ENCODE data around the gene C19orf47. TPM values are rescaled to one million over a fixed set of nuclear protein-coding genes. Genes with fewer than 3 reads are reported as not detected.

C19orf47 gene
- polyA plus RNA-seq, 1 donor from 2014 or later = 8.8 TPM

DNA sequence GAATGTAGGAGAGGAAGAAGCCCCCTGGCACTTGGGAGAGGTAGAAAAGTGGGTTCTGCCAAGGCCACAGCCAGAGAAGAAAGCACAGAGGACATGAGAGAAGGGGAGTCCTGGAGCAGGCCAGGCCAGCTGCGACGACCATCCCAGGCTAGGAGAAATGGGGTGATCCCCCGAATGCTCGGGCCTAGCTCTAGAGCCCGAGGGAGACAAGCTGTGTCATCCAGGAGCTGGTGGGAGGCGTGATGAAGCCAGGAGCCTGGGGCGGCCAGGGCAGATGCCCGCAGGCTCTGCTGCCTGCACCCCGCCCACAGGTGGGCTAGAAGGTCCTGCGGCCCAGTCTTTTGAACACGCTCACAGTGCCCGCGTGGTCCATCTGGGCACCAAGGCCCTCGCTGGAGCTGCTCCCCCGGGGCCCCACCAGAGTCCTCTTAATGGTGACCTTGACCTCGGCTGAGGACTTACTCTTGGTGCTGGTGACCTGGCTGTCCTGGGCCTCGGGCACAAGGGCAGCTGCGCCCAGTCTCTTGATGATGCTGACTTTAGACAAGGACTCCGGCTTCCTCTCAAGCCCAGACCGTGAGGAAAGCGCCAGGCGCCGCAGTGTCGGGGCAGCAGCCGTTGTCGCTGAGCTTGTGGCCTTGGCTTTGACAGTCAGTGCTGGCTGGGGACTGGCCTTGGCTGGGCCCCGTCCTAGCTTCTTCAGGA lies 26.5 kb downstream of the C19orf47 start:
- Mint-ChIP-seq H3K4me1 (peaks cover 0 to 2% (median 0%) of the 10 kb centered on the region in 3 donors), H3K9me3 (no peaks in the 10 kb centered on the region), H3K27ac (no peak overlapping the region), H3K4me3 (no peak overlapping the region), H3K36me3 (peaks cover 17% of the 10 kb centered on the region), H3K27me3 (no peaks in the 10 kb centered on the region)

DNA sequence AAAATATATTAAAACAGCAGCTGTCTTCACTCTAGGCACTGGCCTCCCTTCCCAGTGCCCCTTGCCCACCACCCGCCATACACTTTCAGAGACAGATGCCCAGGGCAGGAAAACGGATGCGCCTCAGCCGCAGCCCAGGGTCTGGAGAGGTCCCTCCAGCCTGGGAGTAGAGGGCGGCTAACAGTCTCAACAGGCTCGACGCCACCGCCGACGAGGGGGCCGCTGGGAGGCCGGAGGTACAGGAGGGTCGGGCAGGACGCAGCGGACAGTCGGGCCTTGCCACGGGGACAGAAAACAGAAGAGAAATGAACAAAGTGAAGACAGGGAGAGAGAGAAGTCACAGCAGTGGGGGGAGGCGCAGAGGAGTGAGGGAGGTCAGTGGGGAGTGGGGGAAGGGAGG lies 27.1 kb downstream of the C19orf47 start:
- no peaks in the 10 kb centered on the region for H3K9me3 Mint-ChIP-seq
- no peak overlapping the region for H3K4me3 Mint-ChIP-seq
- peaks cover 0 to 2% (median 0%) of the 10 kb centered on the region in 3 donors for H3K4me1 Mint-ChIP-seq
- H3K27me3 Mint-ChIP-seq = no peaks in the 10 kb centered on the region
- no peak overlapping the region for H3K27ac Mint-ChIP-seq
- H3K36me3 Mint-ChIP-seq = peaks cover 17% of the 10 kb centered on the region

DNA sequence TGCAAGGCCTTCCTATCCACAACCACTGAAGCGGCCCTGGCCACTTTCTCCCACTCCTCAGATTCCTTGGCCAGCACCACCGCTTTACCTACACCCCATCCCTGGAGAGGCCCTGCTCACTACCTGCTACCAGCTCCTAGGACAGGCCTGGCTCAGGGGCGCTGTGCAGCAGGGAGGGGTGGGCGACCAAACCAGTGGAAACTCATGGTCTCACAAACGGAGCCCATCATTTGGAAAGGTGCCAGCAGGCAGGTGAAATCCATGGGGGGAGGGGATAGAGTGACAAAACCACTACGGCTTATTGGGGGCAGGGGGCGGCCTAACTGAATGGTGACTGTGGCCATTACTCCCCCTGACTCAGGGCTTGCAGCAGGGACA lies 27.6 kb downstream of the C19orf47 start:
- Mint-ChIP-seq H3K36me3 (peaks cover 15% of the 10 kb centered on the region), H3K27me3 (no peaks in the 10 kb centered on the region), H3K9me3 (no peaks in the 10 kb centered on the region), H3K4me3 (no peak overlapping the region), H3K4me1 (peaks cover 0 to 2% (median 0%) of the 10 kb centered on the region in 3 donors), H3K27ac (no peak overlapping the region)

DNA sequence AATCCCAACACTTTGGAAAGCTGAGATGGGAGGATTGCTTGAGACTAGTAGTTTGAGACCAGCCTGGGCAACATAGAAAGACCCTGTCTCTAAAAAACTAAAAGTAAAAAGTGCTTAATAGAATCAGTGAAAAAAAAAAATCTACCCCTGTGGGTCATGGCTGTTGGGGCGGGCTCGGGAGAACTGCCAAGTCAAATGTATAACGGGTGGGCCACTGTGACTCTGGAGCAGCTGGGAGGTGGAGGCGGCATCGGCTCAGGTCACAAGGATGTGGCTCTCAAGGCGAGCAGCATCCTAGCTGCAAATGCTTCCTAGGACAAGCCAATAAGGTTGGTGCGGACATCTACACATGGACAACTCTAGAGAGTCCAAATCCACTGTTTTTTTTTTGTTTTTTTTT lies 30.9 kb downstream of the C19orf47 start:
- Mint-ChIP-seq H3K4me1 (peaks cover 0 to 1% (median 0%) of the 10 kb centered on the region in 3 donors), H3K9me3 (no peaks in the 10 kb centered on the region), H3K27me3 (no peaks in the 10 kb centered on the region), H3K36me3 (no peaks in the 10 kb centered on the region), H3K27ac (no peak overlapping the region), H3K4me3 (peak overlapping the region in 1 of 4 donors; percentile 51)

DNA sequence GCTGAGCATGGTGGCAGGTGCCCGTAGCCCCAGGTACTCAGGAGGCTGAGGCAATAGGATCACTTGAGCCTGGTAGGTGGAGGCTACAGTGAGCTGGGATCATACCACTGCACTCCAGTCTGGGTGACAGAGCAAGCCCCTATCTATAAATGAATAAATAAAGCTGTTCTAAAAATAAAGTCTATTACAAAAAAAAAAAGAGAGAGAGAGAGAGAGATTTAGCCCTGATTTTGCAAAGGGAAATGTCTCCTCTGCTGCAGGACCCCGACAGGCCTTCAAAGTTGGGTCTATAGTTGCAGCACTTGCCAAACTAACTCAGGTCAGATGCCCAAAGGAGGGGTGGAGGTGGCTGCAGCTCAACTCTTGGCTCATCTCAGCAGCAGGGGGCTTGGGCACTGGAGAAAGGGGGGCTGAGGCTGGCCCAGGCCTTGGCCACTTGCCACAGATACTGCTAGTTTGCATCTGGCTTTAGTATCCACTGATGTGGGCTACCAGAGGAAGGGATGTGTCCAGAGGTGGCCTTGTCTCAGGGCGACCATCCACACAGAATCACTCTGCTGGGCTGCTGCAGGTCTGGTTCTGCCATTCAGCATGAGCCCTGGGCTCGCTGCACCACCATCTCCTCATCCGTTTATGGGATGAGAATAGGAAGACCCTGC lies 32.3 kb downstream of the C19orf47 start:
- Mint-ChIP-seq H3K4me3 (no peak overlapping the region), H3K27ac (no peak overlapping the region), H3K36me3 (no peaks in the 10 kb centered on the region), H3K9me3 (no peaks in the 10 kb centered on the region), H3K27me3 (no peaks in the 10 kb centered on the region), H3K4me1 (peaks cover 0 to 1% (median 0%) of the 10 kb centered on the region in 3 donors)

DNA sequence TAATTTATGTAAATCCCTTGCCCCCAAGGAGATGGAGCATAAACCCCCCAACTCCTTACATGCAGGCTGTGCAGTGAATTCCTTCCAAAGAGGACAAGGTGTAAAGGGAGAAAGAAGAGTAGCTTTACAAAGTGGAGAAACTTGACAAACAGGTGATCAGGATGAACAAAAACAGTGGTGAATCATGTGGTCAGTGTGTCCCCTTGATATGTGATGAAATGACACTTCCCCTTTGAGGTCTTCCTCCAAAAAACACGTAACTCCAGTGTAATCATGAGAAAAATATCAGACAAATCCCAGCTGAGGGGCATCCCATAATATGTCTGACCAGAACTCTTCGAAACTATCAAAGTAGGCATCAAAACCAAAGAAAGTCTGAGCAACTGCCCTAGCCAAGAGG lies 33.5 kb downstream of the C19orf47 start:
- Mint-ChIP-seq H3K9me3 (no peaks in the 10 kb centered on the region), H3K4me3 (peak overlapping the region in 1 of 4 donors; percentile 2), H3K27ac (no peak overlapping the region), H3K4me1 (no peaks in the 10 kb centered on the region), H3K27me3 (no peaks in the 10 kb centered on the region), H3K36me3 (no peaks in the 10 kb centered on the region)

DNA sequence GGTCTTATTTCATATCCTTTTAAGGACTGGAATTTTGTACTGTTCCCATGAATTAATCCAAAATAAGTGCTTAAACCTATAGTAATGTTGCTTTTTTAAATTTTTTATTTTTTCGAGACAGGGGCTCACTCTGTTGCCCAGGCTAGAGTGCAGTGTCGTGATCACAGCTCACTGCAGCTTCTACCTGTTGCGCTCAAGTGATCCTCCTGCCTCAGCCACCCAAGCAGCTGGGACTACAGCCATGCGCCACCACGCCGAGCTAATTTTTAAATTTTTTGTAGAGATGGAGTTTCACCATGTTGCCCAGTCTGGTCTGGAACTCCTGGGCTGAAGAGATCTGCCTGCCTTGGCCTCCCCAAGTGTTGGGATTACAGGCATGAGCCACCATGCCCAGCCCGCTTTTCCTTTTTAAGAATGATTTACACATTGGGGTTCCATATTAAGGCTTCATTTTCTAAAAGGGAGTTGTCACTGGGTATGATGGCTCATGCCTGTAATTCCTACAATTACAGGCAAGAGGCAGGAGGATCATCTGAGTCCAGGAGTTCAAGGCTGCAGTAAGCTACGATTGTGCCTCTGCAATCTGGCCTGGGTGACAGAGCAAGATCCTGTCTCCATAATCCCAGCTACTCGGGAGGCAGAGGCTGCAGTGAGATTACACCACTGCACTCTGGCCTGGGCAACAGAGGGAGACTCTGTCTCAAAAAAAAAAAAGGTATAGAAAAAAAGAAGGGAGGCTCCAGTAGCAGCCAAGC lies 34.8 kb downstream of the C19orf47 start:
- Mint-ChIP-seq H3K9me3 (no peaks in the 10 kb centered on the region), H3K27ac (no peak overlapping the region), H3K4me1 (no peaks in the 10 kb centered on the region), H3K4me3 (no peak overlapping the region), H3K36me3 (no peaks in the 10 kb centered on the region), H3K27me3 (no peaks in the 10 kb centered on the region)

DNA sequence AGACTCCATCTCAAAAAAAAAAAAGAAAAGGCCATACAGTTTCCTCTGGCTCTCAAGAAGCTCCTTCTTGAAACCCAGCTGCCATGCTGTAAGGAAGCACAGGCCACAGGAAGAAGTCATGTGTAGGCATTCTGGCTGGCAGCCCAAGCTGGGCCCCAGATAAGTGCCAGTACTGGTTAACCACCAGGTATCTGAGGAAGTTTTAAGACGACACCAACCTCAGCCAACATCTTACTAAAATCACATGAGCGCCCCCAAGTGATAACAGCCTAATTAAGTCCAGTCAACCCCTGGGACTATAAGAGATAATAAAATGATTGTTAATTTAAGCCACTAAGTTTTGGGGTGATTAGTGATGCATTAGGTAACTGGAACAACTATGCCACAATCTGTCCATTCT lies 35.7 kb downstream of the C19orf47 start:
- Mint-ChIP-seq H3K4me3 (no peak overlapping the region), H3K9me3 (no peaks in the 10 kb centered on the region), H3K36me3 (no peaks in the 10 kb centered on the region), H3K4me1 (no peaks in the 10 kb centered on the region), H3K27ac (peak overlapping the region in 1 of 3 donors; percentile 39), H3K27me3 (no peaks in the 10 kb centered on the region)

DNA sequence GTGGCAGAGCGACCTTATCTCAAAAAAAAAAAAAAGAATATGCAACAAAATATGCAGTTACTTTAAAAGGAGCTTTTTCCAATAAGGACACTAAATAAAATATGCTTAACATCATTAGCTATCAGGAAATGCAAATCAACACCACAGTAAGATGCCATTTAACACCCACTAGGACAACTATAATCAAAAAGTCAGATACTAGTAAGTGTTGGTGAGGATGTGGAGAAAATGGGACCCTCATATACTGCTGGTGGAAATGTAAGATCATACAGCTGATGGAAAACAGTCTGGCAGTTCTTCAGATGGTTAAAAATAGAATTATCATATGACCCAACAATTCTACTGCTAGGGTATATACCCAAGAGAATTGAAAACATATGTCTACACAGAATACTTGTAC lies 38.5 kb downstream of the C19orf47 start:
- no peaks in the 10 kb centered on the region for H3K27me3 Mint-ChIP-seq
- H3K27ac Mint-ChIP-seq = no peak overlapping the region
- no peak overlapping the region for H3K4me3 Mint-ChIP-seq
- peaks cover 3 to 4% (median 3%) of the 10 kb centered on the region in 3 donors for H3K4me1 Mint-ChIP-seq
- no peaks in the 10 kb centered on the region for H3K36me3 Mint-ChIP-seq
- H3K9me3 Mint-ChIP-seq = no peaks in the 10 kb centered on the region

DNA sequence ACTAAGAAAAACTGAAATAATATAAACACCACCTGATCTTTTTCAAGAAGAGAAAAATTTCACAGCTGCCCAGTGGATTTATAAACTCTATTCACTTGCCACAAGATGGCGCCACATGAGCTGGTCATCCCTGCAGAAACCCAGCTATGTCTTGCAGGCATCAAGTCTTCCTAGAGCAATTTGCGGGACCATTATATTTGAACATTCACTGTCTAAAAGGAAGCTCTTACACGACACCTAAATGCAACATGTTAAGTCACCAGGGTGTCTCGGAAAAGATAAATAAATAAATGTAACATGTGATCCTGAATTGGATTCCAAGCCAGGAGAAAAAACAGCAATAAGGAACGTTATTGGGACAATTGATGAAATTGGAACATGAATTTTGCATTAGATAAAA lies 42.8 kb downstream of the C19orf47 start:
- H3K4me1 Mint-ChIP-seq = peaks cover 3 to 4% (median 3%) of the 10 kb centered on the region in 3 donors
- peaks cover 3% of the 10 kb centered on the region for H3K36me3 Mint-ChIP-seq
- H3K27ac Mint-ChIP-seq = no peak overlapping the region
- H3K27me3 Mint-ChIP-seq = no peaks in the 10 kb centered on the region
- H3K9me3 Mint-ChIP-seq = no peaks in the 10 kb centered on the region
- no peak overlapping the region for H3K4me3 Mint-ChIP-seq

DNA sequence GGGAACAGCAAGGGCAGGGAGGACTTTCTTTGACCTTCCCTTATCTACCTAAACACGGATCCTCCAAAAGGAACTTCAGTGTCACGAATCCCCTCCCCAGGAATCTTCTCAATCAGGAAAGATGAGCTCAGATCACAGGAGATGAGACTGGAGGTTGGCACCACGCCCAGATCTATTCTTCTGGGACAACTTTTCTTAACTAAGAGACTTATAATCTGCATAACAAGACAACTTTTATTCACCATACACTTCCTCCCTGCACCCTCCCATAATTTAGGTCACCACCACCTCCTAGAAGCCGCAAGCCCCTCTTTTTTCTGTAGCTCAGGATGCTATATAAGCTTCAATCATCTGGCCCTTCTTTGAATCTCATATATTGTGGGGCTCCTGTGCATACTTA lies 43.9 kb downstream of the C19orf47 start:
- Mint-ChIP-seq H3K9me3 (no peaks in the 10 kb centered on the region), H3K36me3 (peaks cover 3% of the 10 kb centered on the region), H3K27ac (no peak overlapping the region), H3K4me1 (peaks cover 3 to 4% (median 3%) of the 10 kb centered on the region in 3 donors), H3K27me3 (no peaks in the 10 kb centered on the region), H3K4me3 (no peak overlapping the region)

DNA sequence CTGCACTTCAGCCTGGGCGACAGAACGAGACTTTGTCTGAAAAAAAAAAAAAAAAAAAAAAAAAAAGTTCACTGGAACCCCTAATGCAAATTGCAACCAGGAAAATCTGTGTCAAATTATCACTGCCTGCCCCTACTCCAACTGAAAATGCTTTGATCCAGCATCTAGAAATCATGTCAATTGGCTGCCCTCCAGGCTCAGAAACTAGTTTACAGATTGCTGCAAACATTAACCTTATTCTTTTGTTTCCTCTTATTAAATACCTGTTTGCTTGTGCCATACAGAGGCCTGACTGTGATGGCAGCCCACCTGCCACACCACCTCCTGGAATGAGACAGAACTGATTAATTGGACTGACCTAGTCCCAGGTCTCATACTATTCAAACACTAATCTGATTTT lies 44.4 kb downstream of the C19orf47 start:
- H3K27ac Mint-ChIP-seq = no peak overlapping the region
- no peak overlapping the region for H3K4me3 Mint-ChIP-seq
- peaks cover 3% of the 10 kb centered on the region for H3K36me3 Mint-ChIP-seq
- no peaks in the 10 kb centered on the region for H3K27me3 Mint-ChIP-seq
- H3K4me1 Mint-ChIP-seq = peaks cover 3 to 4% (median 3%) of the 10 kb centered on the region in 3 donors
- H3K9me3 Mint-ChIP-seq = no peaks in the 10 kb centered on the region

DNA sequence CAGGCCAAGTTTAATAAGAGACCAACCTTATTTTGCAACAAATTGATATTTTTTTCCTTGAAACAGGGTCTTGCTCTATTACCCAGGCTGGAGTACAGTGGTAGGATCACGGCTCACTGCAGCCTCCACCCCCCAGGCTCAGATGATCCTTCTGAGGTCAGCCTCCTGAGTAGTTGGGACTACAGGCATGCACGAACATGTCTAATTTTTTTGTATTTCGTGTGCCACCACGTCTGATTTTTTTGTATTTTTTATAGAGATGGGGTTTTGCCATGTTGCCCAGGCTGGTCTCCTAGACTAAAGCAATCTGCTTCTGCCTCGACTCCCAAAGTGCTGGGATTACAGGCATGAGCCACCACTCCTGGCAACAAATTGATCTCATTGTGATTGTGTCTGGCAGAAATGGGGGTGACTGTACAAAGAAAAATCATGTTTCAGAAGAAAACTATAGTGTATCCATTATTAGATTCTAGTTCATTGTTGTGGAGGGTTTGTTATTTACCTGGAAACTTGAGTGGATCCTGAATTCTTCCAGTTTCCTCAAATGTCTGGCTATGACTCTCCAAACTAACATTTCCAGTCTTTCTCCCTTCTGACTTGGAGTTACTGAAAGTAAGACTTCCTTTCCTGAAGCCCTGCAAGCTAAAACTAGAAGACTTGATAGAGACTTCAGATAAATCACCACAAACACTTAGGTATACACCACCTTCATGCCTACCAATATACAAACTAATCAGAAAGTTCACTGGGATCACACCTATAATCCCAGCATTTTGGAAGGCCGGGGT lies 45.8 kb downstream of the C19orf47 start:
- Mint-ChIP-seq H3K27me3 (no peaks in the 10 kb centered on the region), H3K4me1 (peaks cover 3 to 4% (median 3%) of the 10 kb centered on the region in 3 donors), H3K9me3 (no peaks in the 10 kb centered on the region), H3K27ac (no peak overlapping the region), H3K36me3 (peaks cover 5% of the 10 kb centered on the region), H3K4me3 (no peak overlapping the region)

DNA sequence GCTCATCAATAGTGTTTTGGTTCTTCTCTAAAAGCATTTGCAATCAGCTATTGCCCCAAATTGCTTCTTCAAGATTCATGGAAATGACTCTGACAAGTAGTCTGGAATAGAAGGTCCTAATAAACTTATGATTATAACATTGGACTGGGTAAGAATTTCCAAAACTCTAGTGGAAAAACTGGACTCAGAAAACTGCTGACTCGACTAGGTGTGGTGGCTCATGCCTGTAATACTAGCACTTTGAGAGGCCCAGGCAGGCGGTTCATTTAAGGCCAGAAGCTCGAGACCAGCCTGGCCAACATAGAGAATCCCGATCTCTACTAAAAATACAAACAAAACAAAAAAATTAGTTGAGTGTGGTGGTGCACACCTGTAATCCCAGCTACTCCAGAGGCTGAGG lies 47.5 kb downstream of the C19orf47 start:
- Mint-ChIP-seq H3K4me1 (peaks cover 3 to 4% (median 3%) of the 10 kb centered on the region in 3 donors), H3K36me3 (peaks cover 5% of the 10 kb centered on the region), H3K4me3 (no peak overlapping the region), H3K27me3 (no peaks in the 10 kb centered on the region), H3K27ac (no peak overlapping the region), H3K9me3 (no peaks in the 10 kb centered on the region)

DNA sequence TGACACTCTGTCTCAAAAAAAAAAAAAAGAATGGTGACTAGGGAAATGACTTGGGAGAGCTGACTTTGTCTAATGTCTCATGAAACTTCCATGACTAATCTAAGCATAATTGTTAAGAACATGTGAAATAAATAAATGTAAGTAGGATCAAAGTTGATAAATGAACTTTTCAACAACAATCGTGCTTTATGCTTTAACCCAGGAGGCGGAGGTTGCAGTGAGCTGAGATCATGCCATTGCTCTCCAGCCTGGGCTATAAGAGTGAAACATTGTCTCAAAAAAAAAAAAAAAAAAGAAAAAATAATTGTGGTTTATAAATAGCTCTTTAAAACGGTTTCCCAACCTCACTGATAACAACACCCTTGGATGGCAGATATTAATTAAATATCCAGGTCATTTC lies 50.2 kb downstream of the C19orf47 start:
- H3K27me3 Mint-ChIP-seq = no peaks in the 10 kb centered on the region
- no peak overlapping the region for H3K27ac Mint-ChIP-seq
- no peak overlapping the region for H3K4me3 Mint-ChIP-seq
- H3K4me1 Mint-ChIP-seq = no peaks in the 10 kb centered on the region
- no peaks in the 10 kb centered on the region for H3K9me3 Mint-ChIP-seq
- H3K36me3 Mint-ChIP-seq = peaks cover 2% of the 10 kb centered on the region
